K562 (cell line): ENCODE data around the gene DCN. TPM values are rescaled to one million over a fixed set of nuclear protein-coding genes. Genes with fewer than 3 reads are reported as not detected.

ENCODE experiments used
- ATAC-seq: fragments of 200-7000 bp; cut with Tn5 transposase; 3 replicates; pipeline ENCODE4 v1.9.1; 2020; ENCODE audit warnings: moderate library complexity
- BruUV-seq: library from RNA; stranded (reverse); fragments of 400-500 nt; replicated peaks from 2 replicates; lab custom pipeline; 2021; lab: Mats Ljungman, UMichigan
- CTCF ChIA-PET: fragments of 300-600 bp; formaldehyde crosslinking; extraction: SDS; loops from one replicate; lab custom pipeline; 2021; ENCODE audit warnings: low intra/inter-chr PET ratio; lab: Yijun Ruan, JAX
- POLR2A ChIA-PET: fragments of 300-600, 350-650 bp; sonication (Branson Sonifier 250); formaldehyde crosslinking; extraction: SDS; loops from one replicate; lab custom pipeline; 2021; ENCODE audit warnings: antibody characterized with exemption, inconsistent platforms; lab: Yijun Ruan, JAX
- DNase-seq, 4 experiments: peaks; one replicate each; pipeline versions ENCODE4 v3.0.0 to v3.0.0-alpha.2; 2011 to 2018; ENCODE audit warnings: low spot score in 3 of 4, mixed read lengths in 3 of 4; ENCODE audit errors: extremely low read depth in 1 of 4
- FAIRE-seq: peaks from 2 replicates; lab custom pipeline; 2011; peaks lifted over from hg19 to GRCh38; lab: Jason Lieb, UNC
- H2AFZ ChIP-seq: 2 replicates; pipeline ENCODE4 v1.6.0; 2011; ENCODE audit warnings: low read depth, low read length, control low read depth, inconsistent platforms
- H3K27ac ChIP-seq: fragments of 200-600 bp; 3 replicates; pipeline ENCODE4 v1.8.0; 2011; ENCODE audit warnings: low read depth, mild to moderate bottlenecking, control low read depth, inconsistent platforms, low read length, moderate library complexity, mixed read lengths; ENCODE audit errors: extremely low read depth
- H3K27me3 ChIP-seq, 2 experiments: fragments of 300-600 bp in 1 of 2; 2 replicates in 1 of 2; 3 replicates in 1 of 2; pipeline versions ENCODE4 v1.6.0 to v1.8.0; 2011; ENCODE audit warnings: inconsistent platforms in 2 of 2, low read length in 2 of 2, mild to moderate bottlenecking in 1 of 2, mixed read lengths in 1 of 2, moderate library complexity in 1 of 2; ENCODE audit not compliant: control insufficient read depth in 2 of 2, insufficient read depth in 2 of 2
- H3K36me3 ChIP-seq: fragments of 300-600 bp; 3 replicates; pipeline ENCODE4 v1.8.0; 2011; ENCODE audit warnings: mild to moderate bottlenecking, low read length, inconsistent platforms; ENCODE audit not compliant: control insufficient read depth, insufficient read depth
- H3K4me1 ChIP-seq, 2 experiments: fragments of 200-600 bp in 1 of 2; replicated peaks in 1 of 2; 2 replicates in 1 of 2; 3 replicates in 1 of 2; pipeline versions ENCODE4 v1.5.1 to v1.8.0; 2011; ENCODE audit warnings: inconsistent platforms in 2 of 2, low read length in 2 of 2, mild to moderate bottlenecking in 1 of 2, mixed read lengths in 1 of 2, moderate library complexity in 1 of 2; ENCODE audit not compliant: control insufficient read depth in 2 of 2, insufficient read depth in 2 of 2
- H3K4me2 ChIP-seq: 2 replicates; pipeline ENCODE4 v1.6.1; 2011; ENCODE audit warnings: low read length, control low read depth, inconsistent platforms, mixed read lengths; ENCODE audit not compliant: insufficient read depth
- H3K4me3 ChIP-seq: fragments of 200-600 bp; sonication (generic), shearing (Covaris generic); 2 replicates; pipeline ENCODE4 v1.5.1; 2016; ENCODE audit warnings: control low read depth, inconsistent platforms
- H3K79me2 ChIP-seq: fragments of 200-600 bp; 3 replicates; pipeline ENCODE4 v1.8.0; 2011; ENCODE audit warnings: low read length, inconsistent platforms; ENCODE audit not compliant: control insufficient read depth, insufficient read depth
- H3K9ac ChIP-seq, 2 experiments: 2 replicates each; pipeline versions ENCODE4 v1.6.0 to v1.6.1; 2011; ENCODE audit warnings: low read depth in 2 of 2, low read length in 2 of 2, control low read depth in 1 of 2, inconsistent platforms in 1 of 2, mild to moderate bottlenecking in 1 of 2, mixed read lengths in 1 of 2; ENCODE audit not compliant: insufficient read depth in 1 of 2
- H3K9me1 ChIP-seq: one replicate; pipeline ENCODE4 v1.6.0; 2011; ENCODE audit warnings: inconsistent platforms, mild to moderate bottlenecking, low read length, moderate library complexity; ENCODE audit not compliant: control insufficient read depth, insufficient read depth
- H3K9me3 ChIP-seq: replicated peaks from 2 replicates; pipeline ENCODE4 v1.5.1; 2011; ENCODE audit warnings: low read depth, low read length, inconsistent platforms; ENCODE audit not compliant: control insufficient read depth, insufficient read depth
- H4K20me1 ChIP-seq: replicated peaks from 2 replicates; pipeline ENCODE4 v1.6.1; 2011; ENCODE audit warnings: low read length, inconsistent platforms, mixed read lengths; ENCODE audit not compliant: control insufficient read depth, insufficient read depth
- CEBPB ChIP-seq: fragments of 450-650 bp; IDR thresholded peaks from 2 replicates; pipeline ENCODE4 v1.6.1; 2016; ENCODE audit warnings: missing genetic modification characterization, missing compliant biosample characterization
- ESRRB ChIP-seq: fragments of 250-450 bp; sonication (Bioruptor Pico); IDR thresholded peaks from 2 replicates; pipeline ENCODE4 v1.5.0; 2020; ENCODE audit warnings: mild to moderate bottlenecking, moderate library complexity, borderline replicate concordance
- NR2C2 ChIP-seq, 2 experiments: fragments of 200-800 bp in 1 of 2; sonication (Bioruptor generic) in 1 of 2; sonication (generic) in 1 of 2; formaldehyde crosslinking in 1 of 2; IDR thresholded peaks; 2 replicates each; pipeline versions ENCODE4 v1.6.1 to v1.8.0; 2016 to 2022; ENCODE audit warnings: mild to moderate bottlenecking in 1 of 2, missing compliant biosample characterization in 1 of 2, missing genetic modification characterization in 1 of 2, missing genetic modification reagents in 1 of 2
- NRF1 ChIP-seq, 2 experiments: fragments of 450-650 bp; IDR thresholded peaks in 1 of 2; conservative IDR thresholded peaks in 1 of 2; 2 replicates each; pipeline ENCODE4 v1.6.1; 2014; ENCODE audit warnings: mild to moderate bottlenecking in 2 of 2
- SLC30A9 ChIP-seq: fragments of 250-450 bp; sonication (Bioruptor Pico); IDR thresholded peaks from 2 replicates; pipeline ENCODE4 v1.8.0; 2022; ENCODE audit warnings: mild to moderate bottlenecking, moderate library complexity
- SMARCC2 ChIP-seq: fragments of 450-650 bp; IDR thresholded peaks from 2 replicates; pipeline ENCODE4 v1.6.1; 2017; ENCODE audit warnings: antibody characterized with exemption, moderate library complexity, mild to moderate bottlenecking, low read depth
- WGBS: fragments of 100-300 bp; shearing (Covaris generic); methylation state at CpG from one replicate; pipeline ENCODE4 v1.1.6; 2016; ENCODE audit warnings: low coverage, mixed read lengths; ENCODE audit not compliant: insufficient coverage; ENCODE audit errors: missing lambda C conversion rate; 5-methylcytosine and 5-hydroxymethylcytosine counted together
- in situ Hi-C: fragments of 300-500 bp; cut with MboI; formaldehyde crosslinking; loops from 4 replicates; pipeline ENCODE4 v1.15.0; 2018; ENCODE audit warnings: inconsistent platforms, mixed read lengths
- intact Hi-C: fragments of 100-400 bp; cut with micrococcal nuclease; formaldehyde crosslinking; loops from 2 replicates; pipeline ENCODE4 v1.14.2; 2022
- polyA plus RNA-seq, 8 experiments: library from polyadenylated mRNA; depleted of rRNA in 4 of 8; stranded (reverse) in 5 of 8; unstranded in 3 of 8; fragments of >200 nt; fragmentation: Nextera tagmentation in 2 of 8; fragmentation: Illumina TruSeq in 1 of 8; extraction: Ambion mirVana in 2 of 8; extraction: Trizol in 1 of 8; gene quantifications; 2 replicates each; pipeline versions ENCODE4 v1.2.1 to v1.2.3, GENCODE V29; 2011 to 2014; ENCODE audit warnings: inconsistent platforms in 1 of 8, missing spikeins in 1 of 8
- total RNA-seq, 7 experiments: library from RNA; depleted of rRNA in 6 of 7; stranded (reverse); fragments of >200 nt in 6 of 7; fragmentation: Illumina TruSeq in 2 of 7; extraction: Trizol in 2 of 7; gene quantifications; 2 replicates each; pipeline versions ENCODE4 v1.2.1 to v1.2.3, GENCODE V29; 2011 to 2021; ENCODE audit warnings: low replicate concordance in 1 of 7
- TF ChIP-seq, protein P1 (sequence below): fragments of 450-650 bp; IDR thresholded peaks from 2 replicates; pipeline ENCODE4 v1.6.1; 2016; ENCODE audit warnings: mild to moderate bottlenecking, moderate library complexity
- TF ChIP-seq, protein P2 (sequence below): IDR thresholded peaks from 2 replicates; pipeline ENCODE4 v1.6.1; 2011; ENCODE audit not compliant: insufficient read length; ENCODE audit errors: extremely low read depth
- TF ChIP-seq, protein P3 (sequence below): sonication (generic); formaldehyde crosslinking; IDR thresholded peaks from 2 replicates; pipeline ENCODE4 v1.8.0; 2022; ENCODE audit warnings: mild to moderate bottlenecking, missing genetic modification reagents

The DCN gene
- total and polyA plus RNA-seq, 9 of the 15 experiments (the other 6 are each of a cell fraction or from before 2014, with no cell fraction given) = 0.08 to 2.4 (median 0.31) TPM; not detected in 1

DNA sequence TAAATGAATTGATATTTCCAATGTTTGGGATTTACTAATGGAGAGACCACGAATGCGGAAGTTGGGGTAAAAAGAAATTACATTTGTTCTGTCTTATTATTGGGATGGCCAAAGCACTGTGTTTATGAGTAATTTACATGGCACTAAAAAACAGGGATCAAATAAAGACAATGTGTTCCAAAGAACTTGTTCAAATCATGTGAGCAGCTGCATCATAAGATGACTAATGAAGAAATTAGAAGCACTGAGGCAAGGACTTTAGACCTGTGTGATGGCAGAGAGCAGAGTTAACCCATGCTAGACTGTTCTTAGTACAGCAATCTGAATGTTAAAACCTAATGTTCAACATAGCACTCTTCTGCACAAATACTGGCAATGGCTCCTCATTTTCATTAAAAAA is 34.3 kb upstream of the DCN start:
- Histone ChIP-seq H3K9me1 (no peaks in the 10 kb centered on the region), H3K9me3 (no peaks in the 10 kb centered on the region), H3K9ac (no peak overlapping the region), H3K36me3 (no peaks in the 10 kb centered on the region), H4K20me1 (no peaks in the 10 kb centered on the region), H3K4me2 (no peak overlapping the region), H3K27me3 (no peaks in the 10 kb centered on the region), H3K4me3 (no peak overlapping the region), H3K4me1 (no peaks in the 10 kb centered on the region), H3K27ac (no peak overlapping the region), H3K79me2 (no peaks in the 10 kb centered on the region), H2AFZ (no peak overlapping the region)
- ATAC-seq (no peak), FAIRE-seq (no peak), DNase-seq (no peak)
- no TSS peak for BruUV-seq
- 4% methylated on average over 2 of the region's 2 CpGs for WGBS
- ChIA-PET POLR2A (no interaction called here), CTCF (no interaction called here)
- in situ Hi-C loops (no loop called here), intact Hi-C loops (no loop called here)
- TF ChIP-seq ESRRB = no peak
- TF ChIP-seq, protein P1, sequence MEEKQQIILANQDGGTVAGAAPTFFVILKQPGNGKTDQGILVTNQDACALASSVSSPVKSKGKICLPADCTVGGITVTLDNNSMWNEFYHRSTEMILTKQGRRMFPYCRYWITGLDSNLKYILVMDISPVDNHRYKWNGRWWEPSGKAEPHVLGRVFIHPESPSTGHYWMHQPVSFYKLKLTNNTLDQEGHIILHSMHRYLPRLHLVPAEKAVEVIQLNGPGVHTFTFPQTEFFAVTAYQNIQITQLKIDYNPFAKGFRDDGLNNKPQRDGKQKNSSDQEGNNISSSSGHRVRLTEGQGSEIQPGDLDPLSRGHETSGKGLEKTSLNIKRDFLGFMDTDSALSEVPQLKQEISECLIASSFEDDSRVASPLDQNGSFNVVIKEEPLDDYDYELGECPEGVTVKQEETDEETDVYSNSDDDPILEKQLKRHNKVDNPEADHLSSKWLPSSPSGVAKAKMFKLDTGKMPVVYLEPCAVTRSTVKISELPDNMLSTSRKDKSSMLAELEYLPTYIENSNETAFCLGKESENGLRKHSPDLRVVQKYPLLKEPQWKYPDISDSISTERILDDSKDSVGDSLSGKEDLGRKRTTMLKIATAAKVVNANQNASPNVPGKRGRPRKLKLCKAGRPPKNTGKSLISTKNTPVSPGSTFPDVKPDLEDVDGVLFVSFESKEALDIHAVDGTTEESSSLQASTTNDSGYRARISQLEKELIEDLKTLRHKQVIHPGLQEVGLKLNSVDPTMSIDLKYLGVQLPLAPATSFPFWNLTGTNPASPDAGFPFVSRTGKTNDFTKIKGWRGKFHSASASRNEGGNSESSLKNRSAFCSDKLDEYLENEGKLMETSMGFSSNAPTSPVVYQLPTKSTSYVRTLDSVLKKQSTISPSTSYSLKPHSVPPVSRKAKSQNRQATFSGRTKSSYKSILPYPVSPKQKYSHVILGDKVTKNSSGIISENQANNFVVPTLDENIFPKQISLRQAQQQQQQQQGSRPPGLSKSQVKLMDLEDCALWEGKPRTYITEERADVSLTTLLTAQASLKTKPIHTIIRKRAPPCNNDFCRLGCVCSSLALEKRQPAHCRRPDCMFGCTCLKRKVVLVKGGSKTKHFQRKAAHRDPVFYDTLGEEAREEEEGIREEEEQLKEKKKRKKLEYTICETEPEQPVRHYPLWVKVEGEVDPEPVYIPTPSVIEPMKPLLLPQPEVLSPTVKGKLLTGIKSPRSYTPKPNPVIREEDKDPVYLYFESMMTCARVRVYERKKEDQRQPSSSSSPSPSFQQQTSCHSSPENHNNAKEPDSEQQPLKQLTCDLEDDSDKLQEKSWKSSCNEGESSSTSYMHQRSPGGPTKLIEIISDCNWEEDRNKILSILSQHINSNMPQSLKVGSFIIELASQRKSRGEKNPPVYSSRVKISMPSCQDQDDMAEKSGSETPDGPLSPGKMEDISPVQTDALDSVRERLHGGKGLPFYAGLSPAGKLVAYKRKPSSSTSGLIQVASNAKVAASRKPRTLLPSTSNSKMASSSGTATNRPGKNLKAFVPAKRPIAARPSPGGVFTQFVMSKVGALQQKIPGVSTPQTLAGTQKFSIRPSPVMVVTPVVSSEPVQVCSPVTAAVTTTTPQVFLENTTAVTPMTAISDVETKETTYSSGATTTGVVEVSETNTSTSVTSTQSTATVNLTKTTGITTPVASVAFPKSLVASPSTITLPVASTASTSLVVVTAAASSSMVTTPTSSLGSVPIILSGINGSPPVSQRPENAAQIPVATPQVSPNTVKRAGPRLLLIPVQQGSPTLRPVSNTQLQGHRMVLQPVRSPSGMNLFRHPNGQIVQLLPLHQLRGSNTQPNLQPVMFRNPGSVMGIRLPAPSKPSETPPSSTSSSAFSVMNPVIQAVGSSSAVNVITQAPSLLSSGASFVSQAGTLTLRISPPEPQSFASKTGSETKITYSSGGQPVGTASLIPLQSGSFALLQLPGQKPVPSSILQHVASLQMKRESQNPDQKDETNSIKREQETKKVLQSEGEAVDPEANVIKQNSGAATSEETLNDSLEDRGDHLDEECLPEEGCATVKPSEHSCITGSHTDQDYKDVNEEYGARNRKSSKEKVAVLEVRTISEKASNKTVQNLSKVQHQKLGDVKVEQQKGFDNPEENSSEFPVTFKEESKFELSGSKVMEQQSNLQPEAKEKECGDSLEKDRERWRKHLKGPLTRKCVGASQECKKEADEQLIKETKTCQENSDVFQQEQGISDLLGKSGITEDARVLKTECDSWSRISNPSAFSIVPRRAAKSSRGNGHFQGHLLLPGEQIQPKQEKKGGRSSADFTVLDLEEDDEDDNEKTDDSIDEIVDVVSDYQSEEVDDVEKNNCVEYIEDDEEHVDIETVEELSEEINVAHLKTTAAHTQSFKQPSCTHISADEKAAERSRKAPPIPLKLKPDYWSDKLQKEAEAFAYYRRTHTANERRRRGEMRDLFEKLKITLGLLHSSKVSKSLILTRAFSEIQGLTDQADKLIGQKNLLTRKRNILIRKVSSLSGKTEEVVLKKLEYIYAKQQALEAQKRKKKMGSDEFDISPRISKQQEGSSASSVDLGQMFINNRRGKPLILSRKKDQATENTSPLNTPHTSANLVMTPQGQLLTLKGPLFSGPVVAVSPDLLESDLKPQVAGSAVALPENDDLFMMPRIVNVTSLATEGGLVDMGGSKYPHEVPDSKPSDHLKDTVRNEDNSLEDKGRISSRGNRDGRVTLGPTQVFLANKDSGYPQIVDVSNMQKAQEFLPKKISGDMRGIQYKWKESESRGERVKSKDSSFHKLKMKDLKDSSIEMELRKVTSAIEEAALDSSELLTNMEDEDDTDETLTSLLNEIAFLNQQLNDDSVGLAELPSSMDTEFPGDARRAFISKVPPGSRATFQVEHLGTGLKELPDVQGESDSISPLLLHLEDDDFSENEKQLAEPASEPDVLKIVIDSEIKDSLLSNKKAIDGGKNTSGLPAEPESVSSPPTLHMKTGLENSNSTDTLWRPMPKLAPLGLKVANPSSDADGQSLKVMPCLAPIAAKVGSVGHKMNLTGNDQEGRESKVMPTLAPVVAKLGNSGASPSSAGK = no peak
- no peak for TF ChIP-seq NRF1 (conservative IDR thresholded peaks at IDR 0.05 in 1 of 2, IDR thresholded peaks at IDR 0.05 in 1 of 2)
- TF ChIP-seq NR2C2 (CRISPR knock-in tag; IDR thresholded peaks at IDR 0.05) = no peak
- no peak for TF ChIP-seq NR2C2 (tag; IDR thresholded peaks at IDR 0.05)
- TF ChIP-seq CEBPB (tag) = no peak
- TF ChIP-seq, protein P2, sequence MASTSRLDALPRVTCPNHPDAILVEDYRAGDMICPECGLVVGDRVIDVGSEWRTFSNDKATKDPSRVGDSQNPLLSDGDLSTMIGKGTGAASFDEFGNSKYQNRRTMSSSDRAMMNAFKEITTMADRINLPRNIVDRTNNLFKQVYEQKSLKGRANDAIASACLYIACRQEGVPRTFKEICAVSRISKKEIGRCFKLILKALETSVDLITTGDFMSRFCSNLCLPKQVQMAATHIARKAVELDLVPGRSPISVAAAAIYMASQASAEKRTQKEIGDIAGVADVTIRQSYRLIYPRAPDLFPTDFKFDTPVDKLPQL = no peak
- TF ChIP-seq, protein P3, sequence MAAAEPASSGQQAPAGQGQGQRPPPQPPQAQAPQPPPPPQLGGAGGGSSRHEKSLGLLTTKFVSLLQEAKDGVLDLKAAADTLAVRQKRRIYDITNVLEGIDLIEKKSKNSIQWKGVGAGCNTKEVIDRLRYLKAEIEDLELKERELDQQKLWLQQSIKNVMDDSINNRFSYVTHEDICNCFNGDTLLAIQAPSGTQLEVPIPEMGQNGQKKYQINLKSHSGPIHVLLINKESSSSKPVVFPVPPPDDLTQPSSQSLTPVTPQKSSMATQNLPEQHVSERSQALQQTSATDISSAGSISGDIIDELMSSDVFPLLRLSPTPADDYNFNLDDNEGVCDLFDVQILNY (CRISPR knock-in tag) = no peak
- no peak for TF ChIP-seq SMARCC2
- no peak for TF ChIP-seq SLC30A9 (CRISPR knock-in tag)
